ENCODE measurements around the gene HOXA3. TPM values are rescaled to one million over a fixed set of nuclear protein-coding genes. Genes with fewer than 3 reads are reported as not detected.

The HOXA3 gene
- total RNA-seq, 4 donors from 2014 or later, result 6.4 to 22.6 (median 10.3) TPM

- H3K36me3 ChIP-seq, result no peaks in the 10 kb centered on the region
- no peak for ATAC-seq
- TF ChIP-seq EP300 (IDR thresholded peaks at IDR 0.05) (no peak), POLR2A (IDR thresholded peaks at IDR 0.05) (no peak), POLR2AphosphoS5 (IDR thresholded peaks at IDR 0.05) (no peak), CTCF (IDR thresholded peaks at IDR 0.05) (no peak)
- WGBS, 2 donors (ENCODE audit: low coverage in 1 of 2), result 18 to 26% methylated on average over 8 of the region's 8 CpGs
- H3K27me3 ChIP-seq, result no peaks in the 10 kb centered on the region
- peak overlapping the region; percentile 74 to 96 for H3K4me3 ChIP-seq
- peak overlapping the region; percentile 93 to 99 (median 96) for H3K27ac ChIP-seq
- peaks cover 0 to 55% (median 4%) of the 10 kb centered on the region in 3 donors for H3K4me1 ChIP-seq
- H3K9me3 ChIP-seq, result no peaks in the 10 kb centered on the region
These were observed 52.7 kb downstream of the HOXA3 start for GRCh38 chr7:27099453-27100370.

GRCh38 chr7:27098578-27099451 lies 53.6 kb downstream of the HOXA3 start:
- Histone ChIP-seq H3K27me3 (no peaks in the 10 kb centered on the region), H3K36me3 (no peaks in the 10 kb centered on the region), H3K27ac (peak overlapping the region; percentile 82 to 99 (median 96)), H3K4me3 (peak overlapping the region; percentile 74 to 96), H3K9me3 (no peaks in the 10 kb centered on the region), H3K4me1 (peaks cover 0 to 46% (median 4%) of the 10 kb centered on the region in 3 donors)
- 4 to 11% methylated on average over 14 to 19 of the region's 38 CpGs for WGBS, 2 donors (ENCODE audit: low coverage in 1 of 2)
- TF ChIP-seq POLR2AphosphoS5 (IDR thresholded peaks at IDR 0.05) (peak; percentile 80), CTCF (IDR thresholded peaks at IDR 0.05) (no peak), POLR2A (IDR thresholded peaks at IDR 0.05) (peak in 1 of 2 donors; percentile 17)
- no peak for ATAC-seq

GRCh38 chr7:27097686-27098577 lies 54.5 kb downstream of the HOXA3 start:
- WGBS, 2 donors (ENCODE audit: low coverage in 1 of 2), result 3 to 11% methylated on average over 6 to 12 of the region's 35 CpGs

More at GRCh38 chr7:27097686-27098577, 54.5 kb downstream of the HOXA3 start:
- Histone ChIP-seq H3K27me3 (no peaks in the 10 kb centered on the region), H3K36me3 (no peaks in the 10 kb centered on the region), H3K27ac (peak overlapping the region; percentile 82 to 99 (median 96)), H3K4me1 (peaks cover 0 to 46% (median 4%) of the 10 kb centered on the region in 3 donors), H3K4me3 (peak overlapping the region; percentile 74 to 96), H3K9me3 (no peaks in the 10 kb centered on the region)
- ATAC-seq, result no peak
- TF ChIP-seq POLR2AphosphoS5 (IDR thresholded peaks at IDR 0.05) (no peak), CTCF (IDR thresholded peaks at IDR 0.05) (peak in 1 of 4 experiments; percentile 24), EP300 (IDR thresholded peaks at IDR 0.05) (no peak)

All from gastroesophageal sphincter (tissue), 4 donors.